K562 (cell line): ENCODE measurements around the gene EMILIN1.

ENCODE experiments used
- CTCF ChIP-seq, 3 experiments: IDR thresholded peaks in 2 of 3; conservative IDR thresholded peaks in 1 of 3; 2 replicates each; pipeline ENCODE4 v1.5.1; 2011 to 2012; ENCODE audit warnings: low read length in 3 of 3, mild to moderate bottlenecking in 3 of 3, control low read depth in 2 of 3, improper control_type of control experiment in 1 of 3, inconsistent platforms in 1 of 3, low read depth in 1 of 3, mixed read lengths in 1 of 3, moderate library complexity in 1 of 3; ENCODE audit not compliant: insufficient read depth in 2 of 3
- KAT7 ChIP-seq: sonication (generic); formaldehyde crosslinking; IDR thresholded peaks from 2 replicates; pipeline ENCODE4 v1.8.0; 2022; ENCODE audit warnings: missing genetic modification reagents, mild to moderate bottlenecking, borderline replicate concordance
- RBM17 ChIP-seq: fragments of 200-400 bp; formaldehyde crosslinking; IDR thresholded peaks from 2 replicates; pipeline ENCODE4 v1.6.1; 2017; ENCODE audit warnings: low read depth, mild to moderate bottlenecking, low read length, borderline replicate concordance
- RFX7 ChIP-seq: fragments of 250-450 bp; sonication (Bioruptor Pico); IDR thresholded peaks from 2 replicates; pipeline ENCODE4 v1.5.1; 2021; ENCODE audit warnings: mild to moderate bottlenecking
- TF ChIP-seq, protein P1 (sequence below): fragments of 250-450 bp; sonication (Bioruptor Pico); IDR thresholded peaks from 2 replicates; pipeline ENCODE4 v1.5.0; 2021; ENCODE audit warnings: mild to moderate bottlenecking, moderate library complexity

DNA sequence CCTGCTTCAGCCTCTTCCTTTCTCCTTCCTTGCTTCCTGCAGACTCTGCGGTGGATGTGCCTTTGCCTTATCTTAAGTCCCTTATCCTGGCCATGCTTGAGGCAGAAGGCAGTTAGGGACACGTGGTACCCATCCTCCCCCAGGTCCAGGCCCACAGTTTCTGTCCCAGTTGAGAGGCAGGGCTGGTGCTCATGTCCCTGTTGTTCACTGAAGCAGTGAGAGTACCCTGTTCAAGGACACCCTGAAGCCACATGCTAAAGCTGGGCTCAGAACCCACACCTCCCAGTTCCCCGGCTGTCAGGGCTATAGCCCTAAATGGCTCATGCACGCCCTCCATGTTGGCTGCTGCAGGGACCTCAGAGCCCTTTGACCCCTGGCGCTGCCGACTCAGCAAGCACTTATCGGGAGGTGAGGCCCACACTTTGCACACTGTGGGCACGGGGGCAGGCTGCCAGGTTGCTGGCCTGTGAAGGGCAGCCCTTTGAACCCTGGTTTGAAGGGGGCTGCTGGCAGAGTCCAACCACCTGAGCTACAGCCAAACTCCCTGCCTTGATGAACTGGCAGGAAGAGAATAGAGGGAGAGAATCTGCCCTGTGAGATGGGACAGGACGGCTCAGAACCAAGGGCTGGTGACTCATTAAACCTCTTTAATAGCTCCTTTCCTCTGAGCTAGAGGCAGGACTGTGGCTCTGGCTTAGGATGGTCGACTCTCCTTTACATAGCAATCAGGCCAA, 14.4 kb downstream of the EMILIN1 start:
- TF ChIP-seq RBM17 (no peak), CTCF (IDR thresholded peaks at IDR 0.05 in 2 of 3, conservative IDR thresholded peaks at IDR 0.05 in 1 of 3; ENCODE audit: insufficient read depth in 2 of 3, low read depth in 1 of 3, low read length in 3 of 3) (no peak), RFX7 (CRISPR knock-in tag) (no peak), KAT7 (peak; percentile 63; the same call in 1 of the 2 replicates)
- TF ChIP-seq, protein P1, sequence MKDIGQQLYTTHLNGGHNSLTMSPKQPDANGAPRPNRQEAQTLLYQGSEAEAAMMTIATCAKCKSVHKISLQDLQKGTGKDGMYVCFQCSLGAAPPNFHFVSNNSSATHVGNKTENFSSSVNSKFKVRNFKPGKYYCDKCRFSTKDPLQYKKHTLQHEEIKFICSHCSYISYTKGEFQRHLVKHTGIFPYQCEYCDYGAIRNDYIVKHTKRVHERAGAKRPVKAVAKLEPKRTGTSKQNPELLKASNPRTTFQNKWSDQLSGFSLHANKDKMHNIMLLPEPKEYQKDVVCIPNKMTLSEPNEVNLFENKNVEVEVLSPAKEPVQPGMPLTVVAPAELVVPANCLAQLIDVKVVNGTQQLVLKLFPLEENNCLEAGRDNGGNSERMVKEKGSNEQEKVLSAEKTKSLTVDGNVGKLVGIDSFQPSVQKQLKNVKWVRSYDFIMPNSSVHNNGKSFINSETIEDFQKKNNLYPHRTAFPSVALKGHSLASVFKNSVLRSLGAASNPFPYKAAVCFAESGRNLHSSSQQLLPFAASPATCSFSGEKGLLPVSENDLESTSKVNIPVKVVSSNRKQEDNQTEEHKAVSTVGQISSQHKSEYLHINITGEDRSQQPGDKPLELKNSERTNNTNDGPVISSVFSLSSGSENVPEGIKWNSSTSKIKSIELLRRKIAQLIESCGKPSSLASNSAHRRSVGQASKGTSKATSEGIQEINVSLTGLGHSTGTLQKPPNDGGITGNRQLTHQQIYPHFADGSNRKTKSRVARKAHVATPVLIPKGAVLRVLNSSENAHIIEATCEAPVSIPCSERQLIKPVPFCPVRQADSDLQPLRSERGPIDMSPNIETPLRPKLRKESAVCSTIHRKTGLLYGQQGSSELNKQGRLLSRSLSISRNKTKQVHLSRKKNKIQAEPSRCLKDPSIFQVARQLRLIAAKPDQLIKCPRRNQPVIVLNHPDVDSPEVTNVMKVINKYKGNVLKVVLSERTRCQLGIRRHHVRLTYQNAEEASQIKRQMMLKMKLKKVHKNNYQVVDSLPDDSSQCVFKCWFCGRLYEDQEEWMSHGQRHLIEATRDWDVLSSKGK (CRISPR knock-in tag) = no peak
